SK-N-SH treated with all-trans-retinoic acid at 6 μM for 48 hours (cell line): ENCODE measurements around the gene STMN1.

ENCODE experiments used
- ARNTL ChIP-seq: fragments of 450-650 bp; formaldehyde crosslinking; IDR thresholded peaks from 2 replicates; pipeline ENCODE4 v1.5.0; 2020; ENCODE audit warnings: low read depth, mild to moderate bottlenecking, moderate library complexity, borderline replicate concordance
- CSRNP3 ChIP-seq: fragments of 250-450 bp; sonication (Bioruptor Pico); IDR thresholded peaks from 2 replicates; pipeline ENCODE4 v1.5.1; 2021; ENCODE audit warnings: mild to moderate bottlenecking, moderate library complexity
- PATZ1 ChIP-seq: fragments of 250-450 bp; sonication (Bioruptor Pico); IDR thresholded peaks from 2 replicates; pipeline ENCODE4 v1.8.0; 2020; ENCODE audit warnings: mild to moderate bottlenecking, moderate library complexity, borderline replicate concordance
- POU6F1 ChIP-seq: fragments of 250-450 bp; sonication (Bioruptor Pico); IDR thresholded peaks from 2 replicates; pipeline ENCODE4 v1.8.0; 2021; ENCODE audit warnings: low read depth, mild to moderate bottlenecking, moderate library complexity, borderline replicate concordance
- PPARA ChIP-seq: fragments of 250-450 bp; sonication (Bioruptor Pico); IDR thresholded peaks from 2 replicates; pipeline ENCODE4 v1.5.0; 2020; ENCODE audit warnings: mild to moderate bottlenecking, borderline replicate concordance
- TCF4 ChIP-seq: fragments of 250-450 bp; sonication (Bioruptor Pico); IDR thresholded peaks from 2 replicates; pipeline ENCODE4 v1.8.0; 2021; ENCODE audit warnings: mild to moderate bottlenecking, moderate library complexity, borderline replicate concordance
- ZNF8 ChIP-seq: fragments of 450-650 bp; formaldehyde crosslinking; IDR thresholded peaks from 2 replicates; pipeline ENCODE4 v1.5.0; 2020; ENCODE audit warnings: mild to moderate bottlenecking, moderate library complexity

GRCh38 chr1:25889470-25889869 lies 16.7 kb downstream of the STMN1 start:
- TF ChIP-seq PATZ1 (CRISPR knock-in tag) (no peak), TCF4 (CRISPR knock-in tag) (no peak), ZNF8 (CRISPR knock-in tag) (no peak), ARNTL (CRISPR knock-in tag) (no peak), CSRNP3 (CRISPR knock-in tag) (no peak), POU6F1 (CRISPR knock-in tag) (no peak), PPARA (CRISPR knock-in tag) (no peak)
